Nephron (organoid): ENCODE measurements around the gene PCSK5.

Experiments
- H3K27ac Mint-ChIP-seq, 3 experiments: 2 replicates each; pipeline ENCODE4 v1.8.0; 2020; ENCODE audit warnings: mixed read lengths in 3 of 3, mild to moderate bottlenecking in 2 of 3, moderate library complexity in 1 of 3
- H3K27me3 Mint-ChIP-seq: 2 replicates; pipeline ENCODE4 v1.8.0; 2021; ENCODE audit warnings: low read depth, mild to moderate bottlenecking, moderate library complexity, mixed read lengths
- H3K36me3 Mint-ChIP-seq: 2 replicates; pipeline ENCODE4 v1.8.0; 2020; ENCODE audit warnings: low read depth, mixed read lengths
- H3K4me1 Mint-ChIP-seq: 2 replicates; pipeline ENCODE4 v1.8.0; 2020; ENCODE audit warnings: mixed read lengths
- H3K4me3 Mint-ChIP-seq, 3 experiments: 2 replicates each; pipeline ENCODE4 v1.8.0; 2020; ENCODE audit warnings: mild to moderate bottlenecking in 3 of 3, mixed read lengths in 3 of 3, moderate library complexity in 2 of 3
- H3K9me3 Mint-ChIP-seq: 2 replicates; pipeline ENCODE4 v1.8.0; 2020; ENCODE audit warnings: mixed read lengths
- TF ChIP-seq, protein P1 (sequence below), 3 experiments: fragments of 200-600 bp; sonication (generic); IDR thresholded peaks; one replicate each; pipeline ENCODE4 v1.5.0; 2021; ENCODE audit warnings: antibody characterized with exemption in 3 of 3; ENCODE audit not compliant: unreplicated experiment in 3 of 3

PCSK5 gene

DNA sequence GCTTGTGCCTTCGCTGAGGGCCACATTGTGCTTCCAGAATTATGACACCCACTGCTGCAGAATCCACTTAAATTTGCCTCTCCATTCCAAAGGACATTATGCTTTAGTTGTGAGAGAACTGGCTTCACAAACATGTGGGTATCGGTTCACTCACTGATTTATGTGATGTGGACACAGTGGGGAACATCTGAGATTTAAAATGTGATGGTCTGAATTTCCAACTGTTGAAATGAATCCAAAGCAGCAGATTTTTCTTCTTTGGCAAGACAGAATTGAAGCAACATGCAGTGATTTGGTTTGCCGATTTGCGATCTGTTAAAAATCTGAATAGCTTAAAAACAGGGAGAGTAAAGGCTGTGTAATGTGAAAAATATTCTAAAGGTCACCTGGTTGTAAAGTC is 20.3 kb downstream of the PCSK5 start:
- H3K36me3 Mint-ChIP-seq, result peaks cover 8% of the 10 kb centered on the region
- H3K4me3 Mint-ChIP-seq, result no peak overlapping the region
- H3K27me3 Mint-ChIP-seq, result no peaks in the 10 kb centered on the region
- H3K27ac Mint-ChIP-seq, result peak overlapping the region in 1 of 3 experiments; percentile 23
- peaks cover 2% of the 10 kb centered on the region for H3K9me3 Mint-ChIP-seq
- H3K4me1 Mint-ChIP-seq, result peaks cover 17% of the 10 kb centered on the region
- TF ChIP-seq, protein P1, sequence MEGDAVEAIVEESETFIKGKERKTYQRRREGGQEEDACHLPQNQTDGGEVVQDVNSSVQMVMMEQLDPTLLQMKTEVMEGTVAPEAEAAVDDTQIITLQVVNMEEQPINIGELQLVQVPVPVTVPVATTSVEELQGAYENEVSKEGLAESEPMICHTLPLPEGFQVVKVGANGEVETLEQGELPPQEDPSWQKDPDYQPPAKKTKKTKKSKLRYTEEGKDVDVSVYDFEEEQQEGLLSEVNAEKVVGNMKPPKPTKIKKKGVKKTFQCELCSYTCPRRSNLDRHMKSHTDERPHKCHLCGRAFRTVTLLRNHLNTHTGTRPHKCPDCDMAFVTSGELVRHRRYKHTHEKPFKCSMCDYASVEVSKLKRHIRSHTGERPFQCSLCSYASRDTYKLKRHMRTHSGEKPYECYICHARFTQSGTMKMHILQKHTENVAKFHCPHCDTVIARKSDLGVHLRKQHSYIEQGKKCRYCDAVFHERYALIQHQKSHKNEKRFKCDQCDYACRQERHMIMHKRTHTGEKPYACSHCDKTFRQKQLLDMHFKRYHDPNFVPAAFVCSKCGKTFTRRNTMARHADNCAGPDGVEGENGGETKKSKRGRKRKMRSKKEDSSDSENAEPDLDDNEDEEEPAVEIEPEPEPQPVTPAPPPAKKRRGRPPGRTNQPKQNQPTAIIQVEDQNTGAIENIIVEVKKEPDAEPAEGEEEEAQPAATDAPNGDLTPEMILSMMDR (IDR thresholded peaks at IDR 0.05; ENCODE audit: unreplicated experiment in 3 of 3), result no peak

- Mint-ChIP-seq H3K27ac (no peak overlapping the region), H3K36me3 (peaks cover 8% of the 10 kb centered on the region), H3K9me3 (peaks cover 2% of the 10 kb centered on the region), H3K4me1 (peaks cover 17% of the 10 kb centered on the region), H3K4me3 (no peak overlapping the region), H3K27me3 (no peaks in the 10 kb centered on the region)
- TF ChIP-seq, protein P1 (IDR thresholded peaks at IDR 0.05; ENCODE audit: unreplicated experiment in 3 of 3), result no peak
Measured at GRCh38 chr9:75911390-75911789, 20.9 kb downstream of the PCSK5 start.

- TF ChIP-seq, protein P1 (IDR thresholded peaks at IDR 0.05; ENCODE audit: unreplicated experiment in 3 of 3), result no peak
- peaks cover 2% of the 10 kb centered on the region for H3K9me3 Mint-ChIP-seq
- peaks cover 3% of the 10 kb centered on the region for H3K27me3 Mint-ChIP-seq
- peaks cover 17% of the 10 kb centered on the region for H3K4me1 Mint-ChIP-seq
- no peak overlapping the region for H3K4me3 Mint-ChIP-seq
- H3K27ac Mint-ChIP-seq, result peak overlapping the region in 1 of 3 experiments; percentile 9
- peaks cover 8% of the 10 kb centered on the region for H3K36me3 Mint-ChIP-seq
Measured at GRCh38 chr9:75912951-75913350, 22.5 kb downstream of the PCSK5 start.

- Mint-ChIP-seq H3K4me1 (peaks cover 17% of the 10 kb centered on the region), H3K4me3 (no peak overlapping the region), H3K9me3 (no peaks in the 10 kb centered on the region), H3K27me3 (peaks cover 3% of the 10 kb centered on the region), H3K36me3 (peaks cover 4% of the 10 kb centered on the region), H3K27ac (peak overlapping the region; percentile 29 to 83 (median 37))
- TF ChIP-seq, protein P1 (IDR thresholded peaks at IDR 0.05; ENCODE audit: unreplicated experiment in 3 of 3), result no peak
Measured at GRCh38 chr9:75914002-75914401, 23.5 kb downstream of the PCSK5 start.

GRCh38 chr9:75914883-75915452 is 24.5 kb downstream of the PCSK5 start:
- H3K36me3 Mint-ChIP-seq, result peaks cover 4% of the 10 kb centered on the region
- peaks cover 17% of the 10 kb centered on the region for H3K4me1 Mint-ChIP-seq
- H3K9me3 Mint-ChIP-seq, result no peaks in the 10 kb centered on the region
- peaks cover 3% of the 10 kb centered on the region for H3K27me3 Mint-ChIP-seq
- no peak overlapping the region for H3K4me3 Mint-ChIP-seq
- peak overlapping the region in 2 of 3 experiments; percentile 32 to 56 for H3K27ac Mint-ChIP-seq
- TF ChIP-seq, protein P1 (IDR thresholded peaks at IDR 0.05; ENCODE audit: unreplicated experiment in 3 of 3), result no peak

GRCh38 chr9:75918154-75918553 is 27.7 kb downstream of the PCSK5 start:
- H3K4me1 Mint-ChIP-seq, result peaks cover 15% of the 10 kb centered on the region
- TF ChIP-seq, protein P1 (IDR thresholded peaks at IDR 0.05; ENCODE audit: unreplicated experiment in 3 of 3), result no peak
- H3K27me3 Mint-ChIP-seq, result peaks cover 3% of the 10 kb centered on the region
- peaks cover 5% of the 10 kb centered on the region for H3K9me3 Mint-ChIP-seq
- no peaks in the 10 kb centered on the region for H3K36me3 Mint-ChIP-seq
- no peak overlapping the region for H3K27ac Mint-ChIP-seq
- H3K4me3 Mint-ChIP-seq, result no peak overlapping the region
